Esophagus muscularis mucosa (tissue), 4 donors: ENCODE measurements around the gene VIM. TPM values are rescaled to one million over a fixed set of nuclear protein-coding genes. Genes with fewer than 3 reads are reported as not detected.

ENCODE experiments used
- DNase-seq: peaks from one replicate; pipeline ENCODE4 v3.0.0-alpha.2; 2017; ENCODE audit errors: extremely low spot score
- H3K27ac ChIP-seq, 4 donors: fragments of 200-600 bp; sonication (generic); replicated peaks in 1 of 4; 1 replicate in 3 of 4; 2 replicates in 1 of 4; pipeline ENCODE4 v1.5.1; 2016 to 2019; ENCODE audit warnings: mild to moderate bottlenecking in 1 of 4
- H3K27me3 ChIP-seq, 4 donors: fragments of 200-600 bp; sonication (generic); one replicate each; pipeline versions ENCODE4 v1.5.1 to v1.6.0; 2016 to 2019
- H3K36me3 ChIP-seq, 4 donors: fragments of 200-600 bp; sonication (generic); one replicate each; pipeline ENCODE4 v1.5.1; 2016 to 2019
- H3K4me1 ChIP-seq, 4 donors: fragments of 200-600 bp; sonication (generic); one replicate each; pipeline ENCODE4 v1.5.1; 2016 to 2019
- H3K4me3 ChIP-seq, 4 donors: fragments of 200-600 bp; sonication (generic); 1 replicate in 2 of 4; 2 replicates in 2 of 4; pipeline ENCODE4 v1.5.1; 2016 to 2019; ENCODE audit warnings: mild to moderate bottlenecking in 4 of 4, moderate library complexity in 1 of 4
- H3K9me3 ChIP-seq, 4 donors: fragments of 200-600 bp; sonication (generic); 1 replicate in 3 of 4; 2 replicates in 1 of 4; pipeline ENCODE4 v1.5.1; 2016 to 2019
- EP300 ChIP-seq: sonication (generic); formaldehyde crosslinking; IDR thresholded peaks from one replicate; pipeline ENCODE4 v1.6.1; 2017; ENCODE audit warnings: antibody characterized with exemption
- POLR2A ChIP-seq: fragments of 450-650 bp; IDR thresholded peaks from one replicate; pipeline ENCODE4 v1.6.1; 2017; ENCODE audit warnings: antibody characterized with exemption, moderate library complexity, mild to moderate bottlenecking, low read depth
- POLR2AphosphoS5 ChIP-seq, 2 donors: sonication (generic); formaldehyde crosslinking; IDR thresholded peaks; one replicate each; pipeline ENCODE4 v1.6.1; 2017; ENCODE audit warnings: antibody characterized with exemption in 2 of 2
- WGBS: methylation state at CpG from one replicate; pipeline ENCODE4 v1.1.5; 2018; 5-methylcytosine and 5-hydroxymethylcytosine counted together
- intact Hi-C: fragments of 100-400 bp; cut with DNase I; formaldehyde crosslinking; loops from one replicate; pipeline ENCODE4 v1.15.1; 2023
- total RNA-seq, 4 donors: library from RNA; depleted of rRNA; stranded (reverse); fragments of >200 nt; gene quantifications; one replicate each; pipeline versions ENCODE4 v1.1.0 to v1.2.1, GENCODE V29; 2016
- TF ChIP-seq, protein P1 (sequence below), 3 experiments: fragments of 200-600 bp in 2 of 3; fragments of 450-650 bp in 1 of 3; sonication (generic) in 2 of 3; IDR thresholded peaks; one replicate each; pipeline ENCODE4 v1.5.1; 2017 to 2019; ENCODE audit warnings: antibody characterized with exemption in 3 of 3, mild to moderate bottlenecking in 2 of 3, moderate library complexity in 1 of 3

VIM gene
- total RNA-seq, 4 donors from 2014 or later = 1,242 to 2,218 (median 1,951) TPM

DNA sequence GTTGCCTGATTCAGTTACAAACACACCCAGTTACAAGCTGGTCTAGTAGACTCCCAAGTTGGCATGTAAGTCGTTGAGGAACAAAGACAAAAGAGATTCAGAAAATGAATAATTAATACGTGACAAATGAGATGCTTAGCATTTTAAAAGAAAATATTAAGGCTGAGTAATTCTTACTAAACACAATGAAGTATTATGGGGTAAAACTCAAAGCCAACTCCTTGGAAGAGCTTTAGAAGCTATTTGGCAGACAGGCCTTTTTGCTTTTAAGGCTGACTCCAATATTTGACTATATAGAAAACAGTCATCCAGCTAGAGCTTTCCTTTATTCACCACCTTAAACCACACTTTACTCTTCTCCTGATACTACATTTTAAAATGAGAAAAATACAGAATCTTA is 32.0 kb upstream of the VIM start:
- H3K4me1 ChIP-seq = peaks cover 11 to 18% (median 15%) of the 10 kb centered on the region in 4 donors
- no peak overlapping the region for H3K27ac ChIP-seq
- no peaks in the 10 kb centered on the region for H3K27me3 ChIP-seq
- TF ChIP-seq EP300 (no peak), POLR2A (no peak), POLR2AphosphoS5 (IDR thresholded peaks at IDR 0.05) (no peak)
- TF ChIP-seq, protein P1, sequence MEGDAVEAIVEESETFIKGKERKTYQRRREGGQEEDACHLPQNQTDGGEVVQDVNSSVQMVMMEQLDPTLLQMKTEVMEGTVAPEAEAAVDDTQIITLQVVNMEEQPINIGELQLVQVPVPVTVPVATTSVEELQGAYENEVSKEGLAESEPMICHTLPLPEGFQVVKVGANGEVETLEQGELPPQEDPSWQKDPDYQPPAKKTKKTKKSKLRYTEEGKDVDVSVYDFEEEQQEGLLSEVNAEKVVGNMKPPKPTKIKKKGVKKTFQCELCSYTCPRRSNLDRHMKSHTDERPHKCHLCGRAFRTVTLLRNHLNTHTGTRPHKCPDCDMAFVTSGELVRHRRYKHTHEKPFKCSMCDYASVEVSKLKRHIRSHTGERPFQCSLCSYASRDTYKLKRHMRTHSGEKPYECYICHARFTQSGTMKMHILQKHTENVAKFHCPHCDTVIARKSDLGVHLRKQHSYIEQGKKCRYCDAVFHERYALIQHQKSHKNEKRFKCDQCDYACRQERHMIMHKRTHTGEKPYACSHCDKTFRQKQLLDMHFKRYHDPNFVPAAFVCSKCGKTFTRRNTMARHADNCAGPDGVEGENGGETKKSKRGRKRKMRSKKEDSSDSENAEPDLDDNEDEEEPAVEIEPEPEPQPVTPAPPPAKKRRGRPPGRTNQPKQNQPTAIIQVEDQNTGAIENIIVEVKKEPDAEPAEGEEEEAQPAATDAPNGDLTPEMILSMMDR (IDR thresholded peaks at IDR 0.05) = no peak
- no peaks in the 10 kb centered on the region for H3K36me3 ChIP-seq
- no peak overlapping the region for H3K4me3 ChIP-seq
- intact Hi-C loops = no loop called here
- 41% methylated on average over 2 of the region's 2 CpGs for WGBS
- no peaks in the 10 kb centered on the region for H3K9me3 ChIP-seq
- DNase-seq = no peak

DNA sequence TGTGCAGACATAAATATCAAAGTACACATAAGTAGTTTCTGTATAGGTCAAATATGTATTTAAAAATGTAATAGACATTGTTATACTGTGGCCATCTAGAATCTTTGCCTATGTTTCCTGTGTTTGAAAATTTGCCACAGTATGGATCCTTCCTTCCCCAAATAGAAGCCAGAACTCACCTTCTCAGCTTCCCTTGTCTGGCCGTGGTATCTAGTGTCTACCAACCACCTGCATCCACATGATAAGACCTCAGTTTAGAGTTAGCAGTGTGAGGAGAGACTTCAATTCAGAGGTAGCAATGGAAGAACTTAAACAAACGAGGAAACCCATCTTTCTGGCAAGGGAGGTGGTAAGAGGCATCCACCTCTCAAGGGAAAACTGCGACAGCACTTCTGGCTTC is 31.5 kb upstream of the VIM start:
- Histone ChIP-seq H3K36me3 (no peaks in the 10 kb centered on the region), H3K27ac (no peak overlapping the region), H3K4me3 (no peak overlapping the region), H3K4me1 (peaks cover 12 to 19% (median 16%) of the 10 kb centered on the region in 4 donors), H3K27me3 (no peaks in the 10 kb centered on the region), H3K9me3 (no peaks in the 10 kb centered on the region)
- intact Hi-C loops = no loop called here
- TF ChIP-seq, protein P1 (IDR thresholded peaks at IDR 0.05) = no peak
- TF ChIP-seq POLR2AphosphoS5 (IDR thresholded peaks at IDR 0.05) (no peak), EP300 (no peak), POLR2A (no peak)
- DNase-seq = no peak
- WGBS = 57% methylated on average over 3 of the region's 3 CpGs

DNA sequence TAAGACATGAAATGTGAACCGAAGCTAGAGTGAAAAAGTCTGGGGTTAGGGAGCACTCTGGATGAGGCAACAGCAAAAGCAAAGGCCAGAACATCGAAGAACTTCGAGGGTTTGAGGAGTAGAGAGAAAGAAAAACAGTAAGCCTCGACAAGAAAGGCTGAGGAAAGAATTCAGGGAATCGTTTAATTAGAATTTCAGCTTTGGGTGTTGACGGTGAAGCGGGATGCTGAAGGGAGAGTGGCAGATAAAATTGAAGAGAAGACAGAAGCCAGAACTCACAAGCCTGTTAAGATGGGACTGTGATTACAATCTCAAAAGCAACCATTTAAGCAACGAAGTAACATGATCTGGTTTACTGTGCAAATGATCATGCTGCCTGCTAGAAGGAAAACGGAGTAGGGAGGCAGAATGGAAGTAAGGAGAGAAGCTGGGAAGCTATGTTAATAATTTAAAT is 28.7 kb upstream of the VIM start:
- Histone ChIP-seq H3K4me1 (peaks cover 13 to 24% (median 20%) of the 10 kb centered on the region in 4 donors), H3K27ac (peak overlapping the region; percentile 91 to 96 (median 94)), H3K9me3 (no peaks in the 10 kb centered on the region), H3K4me3 (peak overlapping the region in 3 of 4 donors; percentile 78 to 84 (median 81)), H3K36me3 (no peaks in the 10 kb centered on the region), H3K27me3 (no peaks in the 10 kb centered on the region)
- WGBS = 36% methylated on average over 9 of the region's 9 CpGs
- intact Hi-C loops = no loop called here
- TF ChIP-seq POLR2AphosphoS5 (IDR thresholded peaks at IDR 0.05) (no peak), EP300 (no peak), POLR2A (no peak)
- TF ChIP-seq, protein P1 (IDR thresholded peaks at IDR 0.05) = no peak
- DNase-seq = no peak

DNA sequence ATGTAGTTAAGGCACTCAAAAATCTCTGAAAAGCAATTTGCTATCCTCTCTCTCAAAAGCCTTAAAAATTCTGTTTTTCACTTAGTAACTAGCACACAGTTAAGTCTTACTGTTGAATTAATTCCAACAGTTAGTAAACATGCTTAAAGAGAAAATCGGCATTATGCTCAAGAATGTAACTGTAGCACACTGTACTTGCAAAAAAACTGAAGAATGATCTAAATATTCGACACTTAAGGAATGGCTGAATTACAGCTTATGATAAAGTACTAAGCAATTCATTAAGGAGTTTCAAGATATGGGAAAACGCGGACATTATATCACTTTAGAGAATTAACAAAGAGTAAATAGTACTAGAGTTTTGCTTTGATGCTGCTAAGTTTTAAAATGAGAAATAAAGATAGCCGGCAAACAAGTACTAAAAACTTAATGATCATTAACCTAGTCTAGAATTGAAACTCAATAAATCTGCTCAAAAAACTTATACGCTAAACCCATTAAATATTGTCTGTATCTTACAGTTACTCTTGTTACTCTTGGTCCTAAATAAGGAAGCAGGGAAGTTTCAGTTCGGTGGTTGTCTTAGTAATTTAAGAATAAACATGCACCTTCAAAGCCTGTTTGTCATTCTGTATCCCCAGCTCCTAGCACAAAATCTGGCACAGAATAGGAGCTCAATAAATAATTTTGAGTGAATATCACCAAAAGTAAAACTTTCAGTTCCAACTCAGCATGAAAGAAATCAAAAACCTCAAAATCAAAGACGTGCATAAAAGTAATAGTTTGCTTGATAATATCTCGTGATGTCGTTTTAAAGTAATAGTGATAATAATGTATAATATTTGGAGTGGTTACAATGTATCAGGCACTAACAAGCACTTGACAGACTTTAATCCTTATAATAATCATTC is 27.8 kb upstream of the VIM start:
- Histone ChIP-seq H3K27me3 (no peaks in the 10 kb centered on the region), H3K4me1 (peaks cover 13 to 24% (median 20%) of the 10 kb centered on the region in 4 donors), H3K4me3 (peak overlapping the region; percentile 68 to 84 (median 80)), H3K36me3 (no peaks in the 10 kb centered on the region), H3K27ac (peak overlapping the region; percentile 91 to 96 (median 94)), H3K9me3 (no peaks in the 10 kb centered on the region)
- intact Hi-C loops = loop anchor here (2.0 kb wide), 1 partner anchor 31 kb away; no protein-coding TSS in a partner anchor
- no peak for TF ChIP-seq EP300
- TF ChIP-seq, protein P1 (IDR thresholded peaks at IDR 0.05) = no peak
- 30% methylated on average over 10 of the region's 10 CpGs for WGBS
- no peak for DNase-seq
